Esophagus mucosa (tissue), 1 donor: ENCODE data around the gene GPX3. TPM values are rescaled to one million over a fixed set of nuclear protein-coding genes. Genes with fewer than 3 reads are reported as not detected.

Source experiments
- ATAC-seq: fragments of 200-7000 bp; cut with Tn5 transposase; one replicate; pipeline ENCODE4 v1.9.1; 2020
- total RNA-seq: library from RNA; stranded (reverse); gene quantifications from one replicate; pipeline ENCODE4 v1.2.4, GENCODE V29; 2023
- donor health status: DM: yes; HTN: yes; CAD: no.

GPX3 gene
- total RNA-seq = 125 TPM

- ATAC-seq = peak; percentile 55
Measured at GRCh38 chr5:151020304-151021110, at the start of gene GPX3. TSS of gene GPX3 (plus strand) at chr5:151020591. CDS start at chr5:151020655, 64 bp downstream.

GRCh38 chr5:150978590-150978989 lies 41.8 kb upstream of the GPX3 start:
- no peak for ATAC-seq

GRCh38 chr5:150987746-150988145 lies 32.6 kb upstream of the GPX3 start:
- ATAC-seq = no peak

GRCh38 chr5:150989695-150990094 lies 30.7 kb upstream of the GPX3 start:
- no peak for ATAC-seq

GRCh38 chr5:150992705-150993104 lies 27.7 kb upstream of the GPX3 start:
- no peak for ATAC-seq

- no peak for ATAC-seq
Measured at GRCh38 chr5:150993422-150993821, 27.0 kb upstream of the GPX3 start.

GRCh38 chr5:150993826-150994412 lies 26.5 kb upstream of the GPX3 start:
- no peak for ATAC-seq

GRCh38 chr5:150999704-151000442 lies 20.5 kb upstream of the GPX3 start:
- ATAC-seq = no peak

GRCh38 chr5:151001436-151001835 lies 19.0 kb upstream of the GPX3 start:
- ATAC-seq = no peak

GRCh38 chr5:151002250-151002649 lies 18.1 kb upstream of the GPX3 start:
- peak; percentile 85 for ATAC-seq

- no peak for ATAC-seq
Measured at GRCh38 chr5:151002681-151003502, 17.5 kb upstream of the GPX3 start.

GRCh38 chr5:151003503-151003860 lies 16.9 kb upstream of the GPX3 start:
- peak; percentile 41 for ATAC-seq

- ATAC-seq = no peak
Measured at GRCh38 chr5:151004499-151004898, 15.9 kb upstream of the GPX3 start.

- ATAC-seq = no peak
Measured at GRCh38 chr5:151005187-151005949, 15.0 kb upstream of the GPX3 start.

GRCh38 chr5:151005950-151006576 lies 14.3 kb upstream of the GPX3 start:
- ATAC-seq = peak; percentile 5

- ATAC-seq = no peak
Measured at GRCh38 chr5:151006704-151007334, 13.6 kb upstream of the GPX3 start.

- no peak for ATAC-seq
Measured at GRCh38 chr5:151007430-151008209, 12.8 kb upstream of the GPX3 start.

GRCh38 chr5:151008210-151008491 lies 12.2 kb upstream of the GPX3 start:
- ATAC-seq = no peak

GRCh38 chr5:151008906-151009305 lies 11.5 kb upstream of the GPX3 start:
- ATAC-seq = no peak

- no peak for ATAC-seq
Measured at GRCh38 chr5:151012862-151013261, 7.5 kb upstream of the GPX3 start.
